ENCODE measurements around the gene DPH1. TPM values are rescaled to one million over a fixed set of nuclear protein-coding genes. Genes with fewer than 3 reads are reported as not detected.

DPH1 gene
- total and polyA plus RNA-seq, 7 donors, result 7.2 to 60.1 (median 27.6) TPM

DNA sequence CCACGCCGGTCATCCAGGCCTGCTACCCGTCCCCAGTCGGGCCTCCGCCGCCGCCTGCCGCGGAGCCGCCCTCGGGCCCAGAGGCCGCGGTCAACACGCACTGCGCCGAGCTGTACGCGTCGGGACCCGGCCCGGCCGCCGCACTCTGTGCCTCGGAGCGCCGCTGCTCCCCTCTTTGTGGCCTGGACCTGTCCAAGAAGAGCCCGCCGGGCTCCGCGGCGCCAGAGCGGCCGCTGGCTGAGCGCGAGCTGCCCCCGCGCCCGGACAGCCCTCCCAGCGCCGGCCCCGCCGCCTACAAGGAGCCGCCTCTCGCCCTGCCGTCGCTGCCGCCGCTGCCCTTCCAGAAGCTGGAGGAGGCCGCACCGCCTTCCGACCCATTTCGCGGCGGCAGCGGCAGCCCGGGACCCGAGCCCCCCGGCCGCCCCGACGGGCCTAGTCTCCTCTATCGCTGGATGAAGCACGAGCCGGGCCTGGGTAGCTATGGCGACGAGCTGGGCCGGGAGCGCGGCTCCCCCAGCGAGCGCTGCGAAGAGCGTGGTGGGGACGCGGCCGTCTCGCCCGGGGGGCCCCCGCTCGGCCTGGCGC is 27.3 kb downstream of the DPH1 start:
- peaks cover 4 to 37% (median 5%) of the 10 kb centered on the region in 3 donors for H3K27me3 ChIP-seq
- no peaks in the 10 kb centered on the region for H3K9me3 ChIP-seq
- H3K27ac ChIP-seq, result peak overlapping the region; percentile 88 to 92 (median 91)
- WGBS, 2 donors, result 6 to 7% methylated on average over 81 of the region's 81 CpGs
- peaks cover 0 to 83% (median 74%) of the 10 kb centered on the region in 4 donors for H3K4me1 ChIP-seq
- TF ChIP-seq, protein P1, sequence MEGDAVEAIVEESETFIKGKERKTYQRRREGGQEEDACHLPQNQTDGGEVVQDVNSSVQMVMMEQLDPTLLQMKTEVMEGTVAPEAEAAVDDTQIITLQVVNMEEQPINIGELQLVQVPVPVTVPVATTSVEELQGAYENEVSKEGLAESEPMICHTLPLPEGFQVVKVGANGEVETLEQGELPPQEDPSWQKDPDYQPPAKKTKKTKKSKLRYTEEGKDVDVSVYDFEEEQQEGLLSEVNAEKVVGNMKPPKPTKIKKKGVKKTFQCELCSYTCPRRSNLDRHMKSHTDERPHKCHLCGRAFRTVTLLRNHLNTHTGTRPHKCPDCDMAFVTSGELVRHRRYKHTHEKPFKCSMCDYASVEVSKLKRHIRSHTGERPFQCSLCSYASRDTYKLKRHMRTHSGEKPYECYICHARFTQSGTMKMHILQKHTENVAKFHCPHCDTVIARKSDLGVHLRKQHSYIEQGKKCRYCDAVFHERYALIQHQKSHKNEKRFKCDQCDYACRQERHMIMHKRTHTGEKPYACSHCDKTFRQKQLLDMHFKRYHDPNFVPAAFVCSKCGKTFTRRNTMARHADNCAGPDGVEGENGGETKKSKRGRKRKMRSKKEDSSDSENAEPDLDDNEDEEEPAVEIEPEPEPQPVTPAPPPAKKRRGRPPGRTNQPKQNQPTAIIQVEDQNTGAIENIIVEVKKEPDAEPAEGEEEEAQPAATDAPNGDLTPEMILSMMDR (IDR thresholded peaks at IDR 0.05), result no peak
- no peak for TF ChIP-seq POLR2AphosphoS5 (IDR thresholded peaks at IDR 0.05)
- TF ChIP-seq EP300 (IDR thresholded peaks at IDR 0.05), result no peak
- no peak for DNase-seq
- H3K4me3 ChIP-seq, result peak overlapping the region in 3 of 4 donors; percentile 63 to 75 (median 64)
- H3K36me3 ChIP-seq, result peaks cover 0 to 14% (median 0%) of the 10 kb centered on the region in 4 donors
- intact Hi-C loops (cut with DNase I), result no loop called here

DNA sequence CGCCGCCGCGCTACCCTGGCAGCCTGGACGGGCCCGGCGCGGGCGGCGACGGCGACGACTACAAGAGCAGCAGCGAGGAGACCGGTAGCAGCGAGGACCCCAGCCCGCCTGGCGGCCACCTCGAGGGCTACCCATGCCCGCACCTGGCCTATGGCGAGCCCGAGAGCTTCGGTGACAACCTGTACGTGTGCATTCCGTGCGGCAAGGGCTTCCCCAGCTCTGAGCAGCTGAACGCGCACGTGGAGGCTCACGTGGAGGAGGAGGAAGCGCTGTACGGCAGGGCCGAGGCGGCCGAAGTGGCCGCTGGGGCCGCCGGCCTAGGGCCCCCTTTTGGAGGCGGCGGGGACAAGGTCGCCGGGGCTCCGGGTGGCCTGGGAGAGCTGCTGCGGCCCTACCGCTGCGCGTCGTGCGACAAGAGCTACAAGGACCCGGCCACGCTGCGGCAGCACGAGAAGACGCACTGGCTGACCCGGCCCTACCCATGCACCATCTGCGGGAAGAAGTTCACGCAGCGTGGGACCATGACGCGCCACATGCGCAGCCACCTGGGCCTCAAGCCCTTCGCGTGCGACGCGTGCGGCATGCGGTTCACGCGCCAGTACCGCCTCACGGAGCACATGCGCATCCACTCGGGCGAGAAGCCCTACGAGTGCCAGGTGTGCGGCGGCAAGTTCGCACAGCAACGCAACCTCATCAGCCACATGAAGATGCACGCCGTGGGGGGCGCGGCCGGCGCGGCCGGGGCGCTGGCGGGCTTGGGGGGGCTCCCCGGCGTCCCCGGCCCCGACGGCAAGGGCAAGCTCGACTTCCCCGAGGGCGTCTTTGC is 28.0 kb downstream of the DPH1 start:
- WGBS, 2 donors, result 17 to 26% methylated on average over 98 of the region's 98 CpGs
- Histone ChIP-seq H3K36me3 (peaks cover 0 to 14% (median 0%) of the 10 kb centered on the region in 4 donors), H3K4me1 (peaks cover 0 to 90% (median 81%) of the 10 kb centered on the region in 4 donors), H3K9me3 (no peaks in the 10 kb centered on the region), H3K27ac (peak overlapping the region; percentile 88 to 92 (median 91)), H3K4me3 (peak overlapping the region in 3 of 4 donors; percentile 63 to 75 (median 64)), H3K27me3 (peaks cover 4 to 36% (median 5%) of the 10 kb centered on the region in 3 donors)
- peak; percentile 72 for DNase-seq
- intact Hi-C loops (cut with DNase I), result no loop called here
- no peak for TF ChIP-seq EP300 (IDR thresholded peaks at IDR 0.05)
- TF ChIP-seq, protein P1 (IDR thresholded peaks at IDR 0.05), result no peak
- peak in 3 of 4 donors; percentile 2 to 21 (median 15) for TF ChIP-seq POLR2AphosphoS5 (IDR thresholded peaks at IDR 0.05)
- TF ChIP-seq POLR2A (IDR thresholded peaks at IDR 0.05), result no peak

DNA sequence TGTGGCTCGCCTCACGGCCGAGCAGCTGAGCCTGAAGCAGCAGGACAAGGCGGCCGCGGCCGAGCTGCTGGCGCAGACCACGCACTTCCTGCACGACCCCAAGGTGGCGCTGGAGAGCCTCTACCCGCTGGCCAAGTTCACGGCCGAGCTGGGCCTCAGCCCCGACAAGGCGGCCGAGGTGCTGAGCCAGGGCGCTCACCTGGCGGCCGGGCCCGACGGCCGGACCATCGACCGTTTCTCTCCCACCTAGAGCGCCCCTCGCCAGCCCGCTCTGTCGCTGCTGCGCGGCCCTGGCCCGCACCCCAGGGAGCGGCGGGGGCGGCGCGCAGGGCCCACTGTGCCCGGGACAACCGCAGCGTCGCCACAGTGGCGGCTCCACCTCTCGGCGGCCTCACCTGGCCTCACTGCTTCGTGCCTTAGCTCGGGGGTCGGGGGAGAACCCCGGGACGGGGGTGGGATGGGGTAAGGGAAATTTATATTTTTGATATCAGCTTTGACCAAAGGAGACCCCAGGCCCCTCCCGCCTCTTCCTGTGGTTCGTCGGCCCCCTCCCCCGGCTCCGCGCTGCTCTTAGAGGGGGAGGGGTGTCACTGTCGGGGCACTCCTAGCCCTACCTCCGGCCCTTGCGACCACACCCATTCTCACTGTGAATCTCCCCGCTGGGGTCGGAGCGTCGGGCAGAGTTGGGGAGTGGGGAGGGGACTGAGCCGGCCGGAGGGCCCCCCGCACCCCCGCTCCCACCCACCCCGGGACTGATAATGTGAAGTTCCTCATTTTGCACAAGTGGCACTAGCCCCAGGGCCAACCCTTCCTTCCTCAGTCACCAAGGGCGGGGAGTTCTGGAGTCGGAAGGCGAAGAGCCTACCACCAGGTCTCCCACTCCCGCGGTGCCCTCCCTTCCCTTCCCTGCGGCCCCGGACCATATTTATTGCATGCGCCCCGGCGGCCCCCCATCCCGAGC is 28.9 kb downstream of the DPH1 start:
- Histone ChIP-seq H3K27me3 (peaks cover 4 to 29% (median 5%) of the 10 kb centered on the region in 3 donors), H3K9me3 (no peaks in the 10 kb centered on the region), H3K4me1 (peaks cover 0 to 91% (median 83%) of the 10 kb centered on the region in 4 donors), H3K27ac (peak overlapping the region; percentile 88 to 92 (median 91)), H3K4me3 (peak overlapping the region in 3 of 4 donors; percentile 63 to 75 (median 64)), H3K36me3 (peaks cover 0 to 22% (median 0%) of the 10 kb centered on the region in 4 donors)
- intact Hi-C loops (cut with DNase I), result no loop called here
- peak; percentile 92 for DNase-seq
- WGBS, 2 donors, result 8 to 9% methylated on average over 78 of the region's 78 CpGs
- TF ChIP-seq POLR2AphosphoS5 (IDR thresholded peaks at IDR 0.05) (peak in 3 of 4 donors; percentile 19 to 51 (median 34)), EP300 (IDR thresholded peaks at IDR 0.05) (no peak)
- TF ChIP-seq, protein P1 (IDR thresholded peaks at IDR 0.05), result peak; percentile 32 to 70 (median 54)

Data from sigmoid colon (tissue), 7 donors.